Measurements from ENCODE around the gene RTN4RL1.

- TF ChIP-seq CTCF (conservative IDR thresholded peaks at IDR 0.05) (no peak), ZFX (IDR thresholded peaks at IDR 0.05) (no peak)
Measured at GRCh38 chr17:1904273-1905182, 120.6 kb downstream of the RTN4RL1 start.

Measured in C4-2B (cell line).